CD4-positive, alpha-beta T cell treated with Interleukin-6 at 100 ng/mL for 8 hours (primary cell): ENCODE results near the gene YBX3.

Experiments used
- DNase-seq: peaks from one replicate; pipeline ENCODE4 v3.0.0-alpha.2; 2020; ENCODE audit warnings: mixed read lengths, low spot score

YBX3 gene

DNA sequence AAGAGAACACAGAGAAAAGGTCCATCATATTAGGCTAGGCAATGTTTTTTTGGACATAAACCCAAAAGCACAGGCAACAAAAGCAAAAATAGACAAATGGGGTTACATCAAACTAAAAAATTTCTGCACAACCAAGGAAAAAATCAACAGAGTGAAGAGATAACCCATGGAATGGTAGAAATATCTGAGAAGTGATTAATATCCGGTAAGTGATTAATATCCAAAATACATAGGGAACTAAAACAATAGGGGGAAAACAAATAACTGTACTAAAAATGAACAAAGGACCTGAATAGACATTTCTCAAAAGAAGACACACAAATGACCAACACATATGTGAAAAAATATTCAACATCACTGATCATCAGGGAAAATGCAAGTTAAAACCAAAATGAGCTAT, 53.6 kb downstream of the YBX3 start:
- no peak for DNase-seq

DNA sequence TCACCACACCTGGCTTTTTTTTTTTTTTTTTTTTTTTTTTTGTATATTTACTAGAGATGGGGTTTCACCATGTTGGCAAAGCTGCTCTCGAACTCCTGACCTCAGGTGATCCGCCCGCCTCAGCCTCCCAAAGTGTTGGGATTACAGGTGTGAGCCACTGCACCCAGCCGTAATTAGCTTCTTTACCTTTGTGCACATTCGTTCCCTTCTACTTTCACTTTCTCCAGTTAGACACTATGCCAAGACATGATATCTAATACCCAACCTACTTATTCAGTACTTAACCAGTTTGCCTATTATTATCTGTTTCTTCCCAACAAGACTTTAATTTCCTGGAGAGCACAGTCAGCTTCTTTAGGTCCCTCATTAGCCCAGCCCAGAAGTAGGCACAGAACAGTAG, 54.6 kb downstream of the YBX3 start:
- no peak for DNase-seq

DNA sequence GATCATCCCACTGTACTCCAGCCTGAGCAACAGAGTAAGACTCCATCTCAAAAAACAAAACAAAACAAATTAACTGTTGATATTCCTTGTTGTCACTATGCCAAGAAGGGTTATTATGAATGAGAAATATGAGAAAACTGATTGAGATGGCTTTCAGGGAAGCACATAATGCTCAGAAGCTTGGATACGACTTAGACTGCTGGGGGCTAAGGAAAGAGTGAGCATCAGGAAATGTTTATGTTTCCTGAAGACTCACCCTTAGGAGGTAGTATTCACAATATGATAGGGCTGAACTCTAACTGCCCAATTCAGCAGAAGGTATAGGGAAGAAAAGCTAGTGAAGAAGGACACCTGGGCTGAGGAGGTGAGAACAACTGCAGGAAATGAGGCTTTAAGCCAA, 55.5 kb downstream of the YBX3 start:
- no peak for DNase-seq

DNA sequence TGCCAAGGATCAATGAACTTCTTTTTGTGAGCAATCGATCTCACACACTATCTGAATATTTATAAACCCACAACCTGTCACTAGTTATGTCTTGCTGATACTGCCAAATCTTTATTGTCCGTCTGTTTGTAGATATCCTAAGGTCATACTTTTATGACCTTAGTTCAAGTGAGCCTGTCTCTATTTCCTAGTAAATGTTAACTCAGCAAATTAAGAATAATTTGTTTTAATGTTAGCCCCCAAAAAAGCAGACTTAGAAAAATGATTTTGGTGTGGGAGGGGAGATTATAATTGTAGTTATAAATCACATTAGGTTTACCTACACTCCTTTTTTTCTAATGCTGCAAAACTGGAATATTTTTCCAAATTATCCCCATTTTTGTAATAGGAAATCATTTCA, 58.6 kb downstream of the YBX3 start:
- no peak for DNase-seq

DNA sequence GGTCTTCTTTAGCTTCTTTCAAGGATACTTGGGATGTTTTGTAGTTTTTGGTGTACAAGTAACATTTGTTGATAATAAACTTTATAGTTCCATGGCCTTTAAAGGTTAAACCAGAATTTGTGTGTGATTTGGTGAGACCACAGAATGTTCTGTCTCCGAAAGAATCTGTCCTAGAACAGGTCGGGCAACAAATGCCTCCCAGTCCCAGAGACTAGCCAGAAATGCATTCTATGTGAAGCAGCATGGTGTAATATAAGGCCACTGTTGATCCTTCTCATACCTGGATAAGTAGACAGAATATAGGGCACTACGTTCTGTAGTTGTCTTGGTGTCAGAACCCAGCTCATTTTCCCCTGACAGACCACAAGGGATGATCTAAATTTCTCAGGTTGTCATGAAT, 59.3 kb downstream of the YBX3 start:
- no peak for DNase-seq

DNA sequence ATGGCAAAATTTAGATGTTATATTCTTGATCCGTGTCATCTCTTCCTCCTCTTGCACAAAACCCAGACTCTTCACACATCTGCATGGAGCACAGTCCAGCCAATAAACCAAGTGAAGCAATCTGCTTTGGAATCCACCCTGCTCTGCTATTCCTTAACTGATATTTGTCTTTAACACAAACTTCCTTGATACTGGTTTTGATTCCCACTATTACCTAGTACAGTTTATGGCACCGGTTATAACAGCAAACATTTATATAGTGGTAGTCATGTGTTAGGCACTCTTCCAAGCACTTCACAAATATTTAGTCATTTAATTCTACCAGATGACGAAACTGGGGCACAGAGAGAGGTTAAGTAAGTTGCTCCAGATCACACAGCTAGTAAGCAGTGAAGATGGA, 61.8 kb downstream of the YBX3 start:
- no peak for DNase-seq

DNA sequence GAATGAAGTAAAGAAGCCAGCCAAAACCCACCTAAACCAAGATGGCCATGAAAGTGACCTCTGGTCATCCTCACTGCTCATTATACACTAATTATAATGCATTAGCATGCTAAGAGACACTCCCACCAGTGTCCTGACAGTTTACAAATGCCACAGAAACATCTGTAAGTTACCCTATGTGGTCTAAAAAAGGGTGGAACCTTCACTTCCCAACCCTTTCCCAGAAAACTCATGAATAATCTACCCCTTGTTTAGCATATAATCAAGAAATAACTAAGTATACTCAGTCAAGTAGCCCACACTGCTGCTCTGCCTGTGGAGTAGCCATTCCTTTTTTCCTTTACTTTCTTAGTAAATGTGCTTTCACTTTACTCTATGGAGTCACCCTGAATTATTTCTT, 69.1 kb downstream of the YBX3 start:
- DNase-seq = no peak

DNA sequence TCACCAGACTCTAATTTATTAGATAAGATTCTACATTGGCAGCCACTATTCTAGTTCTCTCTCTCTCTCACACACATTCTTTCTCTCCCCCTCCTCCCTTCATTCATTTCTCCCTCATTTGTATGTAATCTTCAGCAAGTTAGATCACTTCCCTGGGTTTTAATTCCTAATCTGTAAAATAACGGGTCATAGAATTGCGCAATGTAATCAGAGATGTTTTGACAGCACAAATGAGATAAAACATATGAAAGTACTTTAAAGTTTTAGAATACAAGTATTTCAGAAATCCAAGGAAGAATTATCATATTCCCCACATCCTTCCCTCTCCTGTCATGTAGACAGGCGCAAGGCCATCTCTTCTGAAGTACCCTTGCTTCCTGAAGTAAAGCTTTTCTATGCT, 70.9 kb downstream of the YBX3 start:
- DNase-seq = no peak
